HEK293T (cell line): ENCODE results near the gene GKAP1.

Experiments
- CTCF ChIA-PET: fragments of 350-600 bp; formaldehyde crosslinking; extraction: SDS; loops from one replicate; lab custom pipeline; 2021; ENCODE audit warnings: antibody characterized with exemption, inconsistent platforms; lab: Yijun Ruan, JAX
- POLR2A ChIA-PET: fragments of 350-600 bp; formaldehyde crosslinking; extraction: SDS; loops from one replicate; lab custom pipeline; 2020; ENCODE audit warnings: antibody characterized with exemption, inconsistent platforms; lab: Yijun Ruan, JAX
- DNase-seq: peaks from one replicate; pipeline ENCODE4 v3.0.0; 2012; ENCODE audit warnings: mixed read lengths; ENCODE audit errors: extremely low spot score
- ARNT ChIP-seq: fragments of 450-650 bp; IDR thresholded peaks from 2 replicates; pipeline ENCODE4 v1.6.1; 2017; ENCODE audit warnings: mild to moderate bottlenecking
- BHLHE40 ChIP-seq: fragments of 450-650 bp; IDR thresholded peaks from 2 replicates; pipeline ENCODE4 v1.6.1; 2016; ENCODE audit warnings: mild to moderate bottlenecking, moderate library complexity, borderline replicate concordance
- CTBP1 ChIP-seq: fragments of 450-650 bp; IDR thresholded peaks from 2 replicates; pipeline ENCODE4 v1.6.1; 2016; ENCODE audit warnings: borderline replicate concordance
- ELF4 ChIP-seq: fragments of 450-650 bp; IDR thresholded peaks from 2 replicates; pipeline ENCODE4 v1.6.1; 2017; ENCODE audit warnings: antibody characterized with exemption
- FOXA1 ChIP-seq: fragments of 450-650 bp; IDR thresholded peaks from 2 replicates; pipeline ENCODE4 v1.6.1; 2016; ENCODE audit warnings: mild to moderate bottlenecking
- FOXK2 ChIP-seq: fragments of 450-650 bp; IDR thresholded peaks from 2 replicates; pipeline ENCODE4 v1.6.1; 2016; ENCODE audit warnings: mild to moderate bottlenecking
- FOXM1 ChIP-seq: fragments of 450-650 bp; IDR thresholded peaks from 2 replicates; pipeline ENCODE4 v1.6.1; 2017; ENCODE audit warnings: mild to moderate bottlenecking, borderline replicate concordance
- HDGF ChIP-seq: fragments of 450-650 bp; IDR thresholded peaks from 2 replicates; pipeline ENCODE4 v1.6.1; 2017; ENCODE audit warnings: antibody characterized with exemption, borderline replicate concordance
- L3MBTL2 ChIP-seq: fragments of 450-650 bp; conservative IDR thresholded peaks from 2 replicates; pipeline ENCODE4 v1.6.1; 2016; ENCODE audit warnings: mild to moderate bottlenecking
- LEF1 ChIP-seq: fragments of 450-650 bp; IDR thresholded peaks from 2 replicates; pipeline ENCODE4 v1.6.1; 2017; ENCODE audit warnings: mild to moderate bottlenecking, borderline replicate concordance
- NFRKB ChIP-seq: fragments of 450-650 bp; IDR thresholded peaks from 2 replicates; pipeline ENCODE4 v1.6.1; 2016; ENCODE audit warnings: mild to moderate bottlenecking, moderate library complexity
- PKNOX1 ChIP-seq: fragments of 450-650 bp; IDR thresholded peaks from 2 replicates; pipeline ENCODE4 v1.6.1; 2016
- SP1 ChIP-seq: fragments of 450-650 bp; IDR thresholded peaks from 2 replicates; pipeline ENCODE4 v1.6.1; 2017
- SUZ12 ChIP-seq: fragments of 450-650 bp; IDR thresholded peaks from 2 replicates; pipeline ENCODE4 v1.6.1; 2016; ENCODE audit warnings: mild to moderate bottlenecking
- TARDBP ChIP-seq: fragments of 450-650 bp; IDR thresholded peaks from 2 replicates; pipeline ENCODE4 v1.6.1; 2016
- ZNF384 ChIP-seq: fragments of 450-650 bp; IDR thresholded peaks from 2 replicates; pipeline ENCODE4 v1.6.1; 2016

The GKAP1 gene

GRCh38 chr9:83721509-83721908 is 96.1 kb downstream of the GKAP1 start:
- DNase-seq = no peak
- TF ChIP-seq HDGF = no peak
- ChIA-PET POLR2A (interaction anchor here (1.0 kb wide), 1 partner anchor 14 kb away, joined by 3 read pairs; the partner anchor contains the start of gene UBQLN1), CTCF (no interaction called here)

DNA sequence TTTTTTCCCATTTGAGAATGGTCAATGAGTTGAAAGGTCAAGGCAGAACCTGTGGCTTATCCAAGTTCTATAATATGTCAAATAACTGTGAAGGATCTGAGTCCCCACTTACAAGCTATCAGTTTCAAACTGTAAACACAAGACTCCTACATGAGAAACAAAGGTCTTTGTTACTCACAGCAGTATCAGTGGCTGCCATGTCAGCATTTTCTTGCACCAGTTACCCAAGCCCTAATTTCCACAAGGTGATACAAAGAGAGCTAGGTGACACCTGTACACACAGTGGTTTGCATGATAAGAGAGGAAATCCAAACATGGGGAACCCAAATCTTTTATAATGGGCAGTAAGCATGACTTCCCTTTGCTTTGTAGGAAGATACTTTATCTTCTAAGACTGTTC is 101.8 kb downstream of the GKAP1 start:
- TF ChIP-seq SUZ12 = no peak
- no peak for TF ChIP-seq L3MBTL2
- TF ChIP-seq ARNT = no peak
- no peak for TF ChIP-seq BHLHE40
- no peak for TF ChIP-seq HDGF
- no peak for TF ChIP-seq TARDBP
- TF ChIP-seq FOXM1 = no peak
- TF ChIP-seq ELF4 = no peak
- TF ChIP-seq FOXA1 = no peak
- no peak for TF ChIP-seq FOXK2
- no peak for TF ChIP-seq ZNF384
- TF ChIP-seq LEF1 = no peak
- no peak for TF ChIP-seq SP1
- TF ChIP-seq PKNOX1 = no peak
- TF ChIP-seq NFRKB = no peak
- TF ChIP-seq CTBP1 = no peak
- ChIA-PET POLR2A (no interaction called here), CTCF (no interaction called here)
- DNase-seq = no peak

DNA sequence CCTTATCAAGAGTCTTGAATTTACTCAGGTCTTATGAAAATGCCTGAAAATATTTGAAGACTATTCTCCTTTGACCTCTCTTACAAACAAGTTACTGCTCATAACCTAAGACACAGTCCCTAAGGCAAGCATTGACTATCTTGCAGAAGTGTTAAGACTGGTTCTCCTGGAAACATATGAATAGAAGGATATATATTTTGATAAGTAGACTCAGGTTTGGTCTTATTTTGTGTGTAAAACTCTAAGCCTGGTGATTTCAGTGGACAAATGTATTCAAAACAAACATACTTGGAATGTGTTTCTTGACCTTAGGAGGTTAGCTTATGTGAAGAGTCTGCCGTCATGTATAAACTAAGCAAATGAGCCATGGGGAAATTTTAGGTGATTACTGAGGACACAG is 102.3 kb downstream of the GKAP1 start:
- POLR2A ChIA-PET = no interaction called here
- CTCF ChIA-PET = no interaction called here
- TF ChIP-seq PKNOX1 = no peak
- no peak for TF ChIP-seq LEF1
- no peak for TF ChIP-seq HDGF
- no peak for DNase-seq

DNA sequence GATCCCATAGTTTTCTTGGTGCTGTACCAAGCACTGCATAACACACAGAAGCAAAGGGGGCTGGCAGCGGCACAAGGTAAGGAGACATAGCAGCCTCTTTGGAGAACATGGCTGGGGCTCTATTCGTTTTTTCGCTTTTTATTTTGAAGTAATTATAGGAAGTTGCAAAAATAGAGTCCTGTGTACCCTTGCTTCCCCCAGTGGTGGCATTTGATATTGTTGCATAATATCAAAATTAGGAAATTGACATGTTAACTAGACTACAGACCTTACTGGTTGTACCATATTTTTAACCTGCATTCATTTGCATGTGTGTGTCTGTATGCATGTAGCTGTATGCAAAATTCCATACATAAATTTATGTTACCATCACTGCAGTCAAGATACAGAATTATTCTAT is 103.2 kb downstream of the GKAP1 start:
- DNase-seq = no peak
- CTCF ChIA-PET = no interaction called here
- TF ChIP-seq L3MBTL2 = no peak
- no peak for TF ChIP-seq SUZ12
- no peak for TF ChIP-seq NFRKB
- TF ChIP-seq FOXM1 = no peak
- no peak for TF ChIP-seq ELF4
- no peak for TF ChIP-seq ZNF384
- TF ChIP-seq FOXA1 = no peak
- no peak for TF ChIP-seq CTBP1
- TF ChIP-seq TARDBP = no peak
- TF ChIP-seq PKNOX1 = no peak
- no peak for TF ChIP-seq HDGF
- no peak for TF ChIP-seq BHLHE40
- TF ChIP-seq LEF1 = no peak
- TF ChIP-seq ARNT = no peak
- POLR2A ChIA-PET = no interaction called here

- DNase-seq = peak; percentile 46
- TF ChIP-seq FOXA1 (no peak), FOXK2 (no peak), TARDBP (no peak), ELF4 (no peak), L3MBTL2 (no peak)
- CTCF ChIA-PET = no interaction called here
- POLR2A ChIA-PET = interaction anchor here (1.0 kb wide), 2 partner anchors 13 to 43 kb away, joined by 3 read pairs; no protein-coding TSS in a partner anchor
These were observed 108.9 kb downstream of the GKAP1 start for GRCh38 chr9:83708515-83709158.

- CTCF ChIA-PET = no interaction called here
- DNase-seq = peak; percentile 92
- no peak for TF ChIP-seq FOXA1
- TF ChIP-seq BHLHE40 = no peak
- no peak for TF ChIP-seq NFRKB
- TF ChIP-seq PKNOX1 = no peak
- TF ChIP-seq CTBP1 = no peak
- TF ChIP-seq HDGF = no peak
- TF ChIP-seq FOXK2 = no peak
- TF ChIP-seq L3MBTL2 = peak; percentile 99
- no peak for TF ChIP-seq ZNF384
- peak; percentile 49 for TF ChIP-seq ELF4
- TF ChIP-seq ARNT = no peak
- no peak for TF ChIP-seq SUZ12
- TF ChIP-seq LEF1 = no peak
- no peak for TF ChIP-seq FOXM1
- no peak for TF ChIP-seq SP1
- TF ChIP-seq TARDBP = no peak
- POLR2A ChIA-PET = interaction anchor here (1.0 to 1.9 kb wide), 3 partner anchors 11 to 42 kb away, joined by 3 to 4 read pairs (median 3); no protein-coding TSS in a partner anchor
These were observed 109.6 kb downstream of the GKAP1 start, which contains the start of gene UBQLN1 for GRCh38 chr9:83707768-83708514. Gene UBQLN1 (minus strand): TSS chr9:83707958. CDS start chr9:83707679, 279 bp downstream.
